Measurements from ENCODE around the gene CYP1B1.

DNA sequence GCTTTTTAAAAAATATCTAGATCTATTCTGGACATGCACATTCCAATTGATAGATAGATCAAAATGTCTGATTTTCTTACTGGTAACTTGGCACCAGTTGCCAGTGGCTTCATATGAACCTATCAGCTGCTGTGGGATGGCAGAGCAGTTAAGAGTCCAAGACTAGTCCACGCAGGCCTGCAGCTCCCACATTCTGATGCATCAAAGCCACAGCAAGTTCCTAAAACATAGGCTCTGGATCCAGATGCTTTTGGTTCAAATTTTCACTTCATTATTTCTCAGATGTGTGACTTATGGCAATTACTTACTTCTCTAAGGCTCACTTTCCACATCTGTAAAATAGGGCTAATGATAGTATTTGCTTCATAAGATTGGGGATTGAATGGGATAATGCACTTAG lies 48.0 kb upstream of the CYP1B1 start:
- TF ChIP-seq, protein P1, sequence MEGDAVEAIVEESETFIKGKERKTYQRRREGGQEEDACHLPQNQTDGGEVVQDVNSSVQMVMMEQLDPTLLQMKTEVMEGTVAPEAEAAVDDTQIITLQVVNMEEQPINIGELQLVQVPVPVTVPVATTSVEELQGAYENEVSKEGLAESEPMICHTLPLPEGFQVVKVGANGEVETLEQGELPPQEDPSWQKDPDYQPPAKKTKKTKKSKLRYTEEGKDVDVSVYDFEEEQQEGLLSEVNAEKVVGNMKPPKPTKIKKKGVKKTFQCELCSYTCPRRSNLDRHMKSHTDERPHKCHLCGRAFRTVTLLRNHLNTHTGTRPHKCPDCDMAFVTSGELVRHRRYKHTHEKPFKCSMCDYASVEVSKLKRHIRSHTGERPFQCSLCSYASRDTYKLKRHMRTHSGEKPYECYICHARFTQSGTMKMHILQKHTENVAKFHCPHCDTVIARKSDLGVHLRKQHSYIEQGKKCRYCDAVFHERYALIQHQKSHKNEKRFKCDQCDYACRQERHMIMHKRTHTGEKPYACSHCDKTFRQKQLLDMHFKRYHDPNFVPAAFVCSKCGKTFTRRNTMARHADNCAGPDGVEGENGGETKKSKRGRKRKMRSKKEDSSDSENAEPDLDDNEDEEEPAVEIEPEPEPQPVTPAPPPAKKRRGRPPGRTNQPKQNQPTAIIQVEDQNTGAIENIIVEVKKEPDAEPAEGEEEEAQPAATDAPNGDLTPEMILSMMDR (IDR thresholded peaks at IDR 0.05) = no peak
- TF ChIP-seq EP300 (IDR thresholded peaks at IDR 0.05) (no peak), POLR2A (IDR thresholded peaks at IDR 0.05) (no peak)

Measured in stomach (tissue), 4 donors.